PFSK-1 (cell line): ENCODE data around the gene TH.

ENCODE experiments used
- POLR2AphosphoS5 ChIP-seq: IDR thresholded peaks from 2 replicates; pipeline ENCODE4 v1.6.1; 2012; ENCODE audit warnings: low read depth, mild to moderate bottlenecking, control low read depth, low read length, moderate library complexity
- REST ChIP-seq, 2 experiments: IDR thresholded peaks; 2 replicates each; pipeline versions ENCODE4 v1.6.1 to v1.8.0; 2011 to 2012; ENCODE audit warnings: low read depth in 2 of 2, low read length in 2 of 2, control low read depth in 1 of 2, inconsistent platforms in 1 of 2, mild to moderate bottlenecking in 1 of 2, moderate library complexity in 1 of 2; ENCODE audit not compliant: insufficient read depth in 1 of 2
- SIN3A ChIP-seq: IDR thresholded peaks from 2 replicates; pipeline ENCODE4 v1.6.1; 2012; ENCODE audit warnings: mild to moderate bottlenecking, low read length, moderate library complexity, borderline replicate concordance; ENCODE audit not compliant: insufficient read depth
- TAF1 ChIP-seq: IDR thresholded peaks from 2 replicates; pipeline ENCODE4 v1.6.1; 2012; ENCODE audit warnings: low read length, control low read depth, borderline replicate concordance; ENCODE audit not compliant: insufficient read depth

- no peak for TF ChIP-seq TAF1
- no peak; the same call in 1 of the 2 replicates for TF ChIP-seq POLR2AphosphoS5
- no peak for TF ChIP-seq REST (IDR thresholded peaks at IDR 0.05; ENCODE audit: insufficient read depth in 1 of 2, low read depth in 2 of 2, low read length in 2 of 2)
- no peak for TF ChIP-seq SIN3A
These were observed 38.2 kb downstream of the TH start for GRCh38 chr11:2133241-2134021.
